Panc1 (cell line): ENCODE results near the gene SGPP2.

ENCODE experiments used
- POLR2AphosphoS5 ChIP-seq: IDR thresholded peaks from 2 replicates; pipeline ENCODE4 v1.6.1; 2012; ENCODE audit warnings: mild to moderate bottlenecking, low read depth, low read length, moderate library complexity
- REST ChIP-seq, 2 experiments: IDR thresholded peaks; 2 replicates each; pipeline ENCODE4 v1.6.1; 2011 to 2012; ENCODE audit warnings: low read depth in 2 of 2, control low read depth in 1 of 2, low read length in 1 of 2, mild to moderate bottlenecking in 1 of 2, moderate library complexity in 1 of 2; ENCODE audit not compliant: insufficient read depth in 1 of 2
- SIN3A ChIP-seq: IDR thresholded peaks from 2 replicates; pipeline ENCODE4 v1.6.1; 2012; ENCODE audit warnings: low read depth, mild to moderate bottlenecking, low read length, moderate library complexity, borderline replicate concordance; ENCODE audit not compliant: insufficient read depth
- TCF7L2 ChIP-seq: IDR thresholded peaks from 2 replicates; pipeline ENCODE4 v1.6.1; 2011; ENCODE audit warnings: mild to moderate bottlenecking, low read depth, low read length, inconsistent platforms
- TF ChIP-seq, protein P1 (sequence below): fragments of 450-650 bp; IDR thresholded peaks from 2 replicates; pipeline ENCODE4 v1.5.1; 2017; ENCODE audit warnings: mild to moderate bottlenecking

- TF ChIP-seq, protein P1, sequence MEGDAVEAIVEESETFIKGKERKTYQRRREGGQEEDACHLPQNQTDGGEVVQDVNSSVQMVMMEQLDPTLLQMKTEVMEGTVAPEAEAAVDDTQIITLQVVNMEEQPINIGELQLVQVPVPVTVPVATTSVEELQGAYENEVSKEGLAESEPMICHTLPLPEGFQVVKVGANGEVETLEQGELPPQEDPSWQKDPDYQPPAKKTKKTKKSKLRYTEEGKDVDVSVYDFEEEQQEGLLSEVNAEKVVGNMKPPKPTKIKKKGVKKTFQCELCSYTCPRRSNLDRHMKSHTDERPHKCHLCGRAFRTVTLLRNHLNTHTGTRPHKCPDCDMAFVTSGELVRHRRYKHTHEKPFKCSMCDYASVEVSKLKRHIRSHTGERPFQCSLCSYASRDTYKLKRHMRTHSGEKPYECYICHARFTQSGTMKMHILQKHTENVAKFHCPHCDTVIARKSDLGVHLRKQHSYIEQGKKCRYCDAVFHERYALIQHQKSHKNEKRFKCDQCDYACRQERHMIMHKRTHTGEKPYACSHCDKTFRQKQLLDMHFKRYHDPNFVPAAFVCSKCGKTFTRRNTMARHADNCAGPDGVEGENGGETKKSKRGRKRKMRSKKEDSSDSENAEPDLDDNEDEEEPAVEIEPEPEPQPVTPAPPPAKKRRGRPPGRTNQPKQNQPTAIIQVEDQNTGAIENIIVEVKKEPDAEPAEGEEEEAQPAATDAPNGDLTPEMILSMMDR = no peak
- TF ChIP-seq TCF7L2 (no peak), REST (IDR thresholded peaks at IDR 0.05; ENCODE audit: insufficient read depth in 1 of 2, low read depth in 2 of 2, low read length in 1 of 2) (no peak), POLR2AphosphoS5 (no peak), SIN3A (no peak)
Observed at GRCh38 chr2:222547083-222547482, 122.7 kb downstream of the SGPP2 start.
